ENCODE results near the gene ZNF491. TPM values are rescaled to one million over a fixed set of nuclear protein-coding genes. Genes with fewer than 3 reads are reported as not detected.
"Not testable (repeated sequence)": the region's sequence is repeated elsewhere in the genome, so short reads cannot be mapped to it uniquely, and the experiment has no call there.

The ZNF491 gene
- total RNA-seq, 4 donors from 2014 or later: 0.75 to 3.1 (median 2.4) TPM; not detected in 1

GRCh38 chr19:11821474-11822109 lies 23.3 kb downstream of the ZNF491 start:
- in situ Hi-C loops (cut with MboI; ENCODE audit: low pct_ligation_motif_present in 1 of 4, low pct_unique_long_range_greater_than_20kb in 1 of 4, low sequenced_read_pairs in 3 of 4) (no loop called here), intact Hi-C loops (cut with DNase I; ENCODE audit: low total_unique reads) (no loop called here)
- Histone ChIP-seq H3K27ac (no peak overlapping the region), H3K36me3 (peaks cover 0 to 55% (median 17%) of the 10 kb centered on the region in 4 donors), H3K4me3 (no peak overlapping the region), H3K9me3 (peaks cover 6 to 15% of the 10 kb centered on the region in 2 donors), H3K27me3 (no peaks in the 10 kb centered on the region), H3K4me1 (no peaks in the 10 kb centered on the region)
- WGBS, 2 donors (ENCODE audit: low coverage in 1 of 2): 89 to 100% methylated on average over 2 to 5 of the region's 5 CpGs
- TF ChIP-seq CTCF (IDR thresholded peaks at IDR 0.05): no peak
- no peak for TF ChIP-seq EP300 (IDR thresholded peaks at IDR 0.05; ENCODE audit: low read depth)
- TF ChIP-seq POLR2AphosphoS5 (IDR thresholded peaks at IDR 0.05): no peak
- no peak for TF ChIP-seq POLR2A (IDR thresholded peaks at IDR 0.05)
- DNase-seq: no peak

GRCh38 chr19:11828957-11829876 lies 30.9 kb downstream of the ZNF491 start:
- in situ Hi-C loops (cut with MboI; ENCODE audit: low pct_ligation_motif_present in 1 of 4, low pct_unique_long_range_greater_than_20kb in 1 of 4, low sequenced_read_pairs in 3 of 4); DNase-seq; intact Hi-C loops (cut with DNase I; ENCODE audit: low total_unique reads); H3K4me3 ChIP-seq; H3K4me1 ChIP-seq; H3K27ac ChIP-seq; H3K27me3 ChIP-seq: not testable (repeated sequence)
- 85 to 93% methylated on average over 2 to 7 of the region's 7 CpGs for WGBS, 2 donors (ENCODE audit: low coverage in 1 of 2)
- Histone ChIP-seq H3K36me3 (peaks cover 5 to 82% (median 39%) of the 10 kb centered on the region in 4 donors), H3K9me3 (peaks cover 48 to 81% of the 10 kb centered on the region in 2 donors)

- no peaks in the 10 kb centered on the region for H3K4me1 ChIP-seq
- no peaks in the 10 kb centered on the region for H3K27me3 ChIP-seq
- in situ Hi-C loops (cut with MboI; ENCODE audit: low pct_ligation_motif_present in 1 of 4, low pct_unique_long_range_greater_than_20kb in 1 of 4, low sequenced_read_pairs in 3 of 4) (no loop called here), intact Hi-C loops (cut with DNase I; ENCODE audit: low total_unique reads) (no loop called here)
- DNase-seq: no peak
- no peak overlapping the region for H3K27ac ChIP-seq
- no peak overlapping the region for H3K4me3 ChIP-seq
- WGBS, 2 donors (ENCODE audit: low coverage in 1 of 2): 91 to 93% methylated on average over 6 to 8 of the region's 8 CpGs
- TF ChIP-seq POLR2A (IDR thresholded peaks at IDR 0.05): no peak
- no peak for TF ChIP-seq POLR2AphosphoS5 (IDR thresholded peaks at IDR 0.05)
- no peak for TF ChIP-seq EP300 (IDR thresholded peaks at IDR 0.05; ENCODE audit: low read depth)
- no peak for TF ChIP-seq CTCF (IDR thresholded peaks at IDR 0.05)
- H3K9me3 ChIP-seq: peaks cover 44 to 74% of the 10 kb centered on the region in 2 donors
- peaks cover 5 to 72% (median 39%) of the 10 kb centered on the region in 4 donors for H3K36me3 ChIP-seq
Observed at GRCh38 chr19:11832253-11832912, 34.1 kb downstream of the ZNF491 start.

GRCh38 chr19:11833541-11833940 lies 35.2 kb downstream of the ZNF491 start:
- intact Hi-C loops (cut with DNase I; ENCODE audit: low total_unique reads) (no loop called here), in situ Hi-C loops (cut with MboI; ENCODE audit: low pct_ligation_motif_present in 1 of 4, low pct_unique_long_range_greater_than_20kb in 1 of 4, low sequenced_read_pairs in 3 of 4) (no loop called here)
- no peaks in the 10 kb centered on the region for H3K27me3 ChIP-seq
- no peaks in the 10 kb centered on the region for H3K4me1 ChIP-seq
- H3K9me3 ChIP-seq: peaks cover 44 to 62% of the 10 kb centered on the region in 2 donors
- 94 to 100% methylated on average over 2 of the region's 2 CpGs for WGBS, 2 donors (ENCODE audit: low coverage in 1 of 2)
- H3K36me3 ChIP-seq: peaks cover 5 to 63% (median 33%) of the 10 kb centered on the region in 4 donors
- H3K4me3 ChIP-seq: no peak overlapping the region
- H3K27ac ChIP-seq: no peak overlapping the region
- DNase-seq: no peak
- TF ChIP-seq POLR2A (IDR thresholded peaks at IDR 0.05) (no peak), CTCF (IDR thresholded peaks at IDR 0.05) (no peak), EP300 (IDR thresholded peaks at IDR 0.05; ENCODE audit: low read depth) (no peak), POLR2AphosphoS5 (IDR thresholded peaks at IDR 0.05) (no peak)

All from transverse colon (tissue), 4 donors.